Activated T-cell treated with anti-CD3 and anti-CD28 coated beads, Interleukin-2, amount 50 U/mL, for 1 hour (primary cell): ENCODE measurements around the gene SLC25A13.

Experiments
- DNase-seq: peaks from one replicate; pipeline ENCODE4 v3.0.0-alpha.2; 2020

The SLC25A13 gene

DNA sequence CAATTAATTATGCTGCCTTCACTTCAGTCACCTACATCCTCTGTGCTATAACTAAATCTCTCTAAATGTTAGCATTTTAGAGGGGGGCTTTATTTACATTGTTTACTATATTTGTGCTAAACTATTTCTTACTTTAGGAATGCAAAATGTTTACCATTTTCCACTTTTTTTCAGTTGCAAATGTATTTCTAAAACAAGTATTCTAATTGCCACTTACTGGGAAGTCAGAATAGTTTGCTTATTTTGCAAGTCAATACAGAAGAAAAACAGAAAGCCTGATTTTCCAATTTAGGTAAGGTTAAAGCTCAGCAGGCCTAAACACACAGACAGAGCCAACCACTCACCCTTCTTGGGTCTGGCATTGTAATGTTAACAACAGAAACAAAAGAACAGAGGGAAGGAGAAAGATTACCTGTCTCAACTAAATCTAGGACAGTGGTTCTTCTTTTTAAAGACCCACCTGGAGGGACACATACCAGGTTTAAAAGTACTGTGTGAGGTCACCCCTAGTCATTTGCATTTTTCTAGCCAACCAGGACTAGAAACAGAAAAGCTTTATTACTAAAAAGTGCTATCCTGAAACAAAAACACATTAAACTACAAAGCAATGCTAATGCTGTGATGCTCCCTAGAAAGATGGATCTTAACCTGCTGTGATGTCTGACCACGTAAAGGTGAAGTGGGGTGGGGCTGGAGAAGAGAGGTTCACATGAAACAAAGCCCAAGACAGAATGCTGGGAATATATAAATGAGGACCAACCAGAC is 178.2 kb downstream of the SLC25A13 start:
- DNase-seq = no peak

DNA sequence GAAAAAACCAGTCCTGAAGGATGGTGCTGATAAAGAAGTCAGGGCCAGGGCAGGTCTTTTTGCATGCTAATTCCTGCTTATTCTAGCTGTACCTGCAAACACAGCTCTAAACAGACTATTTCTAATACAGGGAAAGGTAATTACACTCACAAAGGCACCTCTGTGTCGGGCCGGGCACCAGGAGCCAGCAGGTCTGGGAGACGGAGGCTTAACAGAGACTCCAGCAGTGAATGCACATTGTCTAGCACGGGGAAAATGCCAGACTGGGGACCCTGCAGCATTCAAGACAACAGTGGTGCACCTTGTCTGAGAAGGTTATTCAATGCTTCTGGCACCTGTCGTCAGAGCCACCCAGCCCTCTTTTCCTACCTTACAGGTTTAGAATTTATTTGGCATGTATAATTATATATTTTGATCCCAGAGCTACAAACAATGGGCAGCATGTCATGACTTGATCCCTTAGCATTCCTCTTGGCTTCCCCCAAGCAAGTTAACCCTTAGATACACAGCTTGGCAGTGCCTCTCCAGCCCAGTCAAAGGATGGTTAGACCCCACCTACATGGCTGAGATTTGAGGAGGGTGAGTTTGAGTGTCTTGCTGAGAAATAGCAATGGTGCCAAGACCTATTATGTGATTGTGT is 185.2 kb downstream of the SLC25A13 start:
- no peak for DNase-seq

DNA sequence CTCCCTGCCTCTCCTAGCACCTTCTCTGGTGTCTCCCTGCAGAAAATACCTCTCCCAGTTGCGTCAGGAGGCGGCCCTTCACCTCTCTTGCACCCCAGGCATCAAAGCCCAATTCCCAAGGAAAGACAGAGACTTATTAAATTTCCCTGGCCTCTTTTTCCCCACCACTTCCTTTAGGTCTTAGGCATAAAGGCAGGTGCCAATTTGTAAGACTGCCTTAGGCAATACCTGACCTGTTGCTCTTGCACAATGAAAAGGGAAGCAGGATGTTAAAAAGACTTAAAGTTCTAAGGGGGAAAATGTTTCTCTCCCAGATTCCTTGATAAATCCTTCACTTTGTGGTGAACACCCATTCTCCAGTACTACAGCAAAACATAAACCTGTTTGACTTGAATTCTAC is 186.7 kb downstream of the SLC25A13 start:
- no peak for DNase-seq

GRCh38 chr7:96131525-96131924 is 190.4 kb downstream of the SLC25A13 start:
- DNase-seq = no peak

DNA sequence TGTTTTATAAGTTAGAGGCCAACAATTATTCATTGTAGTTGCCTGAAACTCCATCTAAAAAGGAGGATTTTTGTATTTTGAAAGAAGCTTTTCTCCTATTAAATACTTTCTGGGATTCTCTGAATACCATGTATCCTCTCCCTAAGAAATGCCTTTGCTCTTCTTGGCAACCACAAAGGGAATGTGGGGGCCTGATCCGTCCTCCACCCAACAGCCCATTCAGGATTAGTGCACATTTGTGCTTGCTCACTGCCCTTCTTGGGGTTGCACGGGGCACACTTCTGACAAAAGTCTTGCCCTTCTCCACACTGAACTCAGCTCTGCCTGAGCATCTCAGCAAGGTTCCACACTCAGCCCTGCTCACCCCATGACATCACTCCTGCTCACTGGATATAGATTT is 194.2 kb downstream of the SLC25A13 start:
- no peak for DNase-seq

DNA sequence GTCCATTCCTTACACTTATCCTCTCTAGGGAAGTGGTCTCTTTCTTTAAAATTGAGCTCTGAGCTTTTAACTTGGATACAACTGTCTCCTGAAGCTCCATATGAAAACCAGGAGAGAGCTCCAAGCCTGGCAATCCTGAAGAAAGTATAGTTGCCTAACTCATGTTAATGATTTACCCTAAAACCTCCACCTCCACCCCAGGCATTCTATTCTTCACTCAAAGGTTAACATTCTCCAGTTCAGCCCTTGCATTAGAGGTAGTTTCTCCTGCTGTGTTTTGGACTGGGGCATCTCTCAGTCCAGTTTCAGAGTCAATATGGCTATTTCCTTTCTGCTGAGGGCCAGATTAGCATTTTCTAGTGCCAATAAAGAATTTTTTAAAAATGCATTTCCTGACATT is 195.5 kb downstream of the SLC25A13 start:
- no peak for DNase-seq

DNA sequence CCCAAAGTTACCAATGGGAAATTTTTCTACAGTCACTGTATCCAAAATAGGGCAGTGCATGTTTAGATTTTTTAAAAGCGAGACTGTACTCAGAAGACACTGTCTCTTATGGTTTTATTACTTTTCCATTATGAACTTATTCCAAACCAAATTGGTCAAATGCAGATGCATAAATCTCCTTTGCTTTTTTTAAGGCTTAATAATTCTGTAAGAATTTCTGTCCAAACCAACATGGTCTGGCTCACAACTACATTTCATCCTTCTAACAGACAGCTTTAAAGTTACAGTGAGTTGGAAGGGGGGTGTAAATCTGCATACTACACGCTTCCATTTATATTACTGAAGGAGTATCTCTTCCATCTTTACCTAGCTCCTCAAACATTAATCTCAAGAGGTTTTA is 199.2 kb downstream of the SLC25A13 start:
- DNase-seq = no peak

DNA sequence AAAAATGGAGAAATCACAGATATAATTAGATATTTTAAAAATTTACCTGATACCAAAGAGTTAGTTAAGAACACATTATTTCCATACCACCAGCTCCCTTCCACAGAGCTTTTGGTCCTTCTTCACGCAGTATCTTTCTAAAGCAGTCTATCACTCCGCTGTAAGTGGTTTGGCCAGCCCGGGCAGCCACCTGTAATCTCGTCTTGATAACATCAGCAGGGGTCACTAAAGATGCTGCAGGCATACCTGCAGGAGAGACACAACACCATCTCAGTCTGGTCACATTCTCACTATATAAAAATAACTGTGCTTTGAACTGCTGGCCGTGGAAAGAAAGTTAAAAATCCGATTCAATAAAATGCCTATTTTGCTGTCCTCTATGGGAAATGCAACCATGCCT is 200.1 kb downstream of the SLC25A13 start:
- DNase-seq = no peak

GRCh38 chr7:96120445-96121225 is 201.3 kb downstream of the SLC25A13 start:
- no peak for DNase-seq

- no peak for DNase-seq
Measured at GRCh38 chr7:96118449-96119001, 203.4 kb downstream of the SLC25A13 start.

- no peak for DNase-seq
Measured at GRCh38 chr7:96116173-96116572, 205.7 kb downstream of the SLC25A13 start.

DNA sequence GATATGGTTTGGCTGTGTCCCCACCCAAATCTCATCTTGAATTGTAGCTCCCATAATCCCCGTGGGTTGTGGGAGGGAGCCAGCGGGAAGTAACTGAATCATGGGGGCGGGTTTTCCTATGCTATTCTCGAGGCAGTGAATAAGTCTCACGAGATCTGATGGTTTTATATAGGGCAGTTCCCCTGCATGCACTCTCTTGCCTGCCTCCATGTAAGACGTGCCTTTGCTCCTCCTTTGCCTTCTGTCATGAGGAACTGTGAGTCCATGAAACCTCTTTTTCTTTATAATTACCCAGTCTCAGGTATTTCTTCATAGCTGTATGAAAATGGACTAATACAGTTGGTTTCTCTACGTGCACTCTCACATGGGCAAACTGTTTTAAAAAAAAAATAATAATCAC is 207.7 kb downstream of the SLC25A13 start:
- no peak for DNase-seq

DNA sequence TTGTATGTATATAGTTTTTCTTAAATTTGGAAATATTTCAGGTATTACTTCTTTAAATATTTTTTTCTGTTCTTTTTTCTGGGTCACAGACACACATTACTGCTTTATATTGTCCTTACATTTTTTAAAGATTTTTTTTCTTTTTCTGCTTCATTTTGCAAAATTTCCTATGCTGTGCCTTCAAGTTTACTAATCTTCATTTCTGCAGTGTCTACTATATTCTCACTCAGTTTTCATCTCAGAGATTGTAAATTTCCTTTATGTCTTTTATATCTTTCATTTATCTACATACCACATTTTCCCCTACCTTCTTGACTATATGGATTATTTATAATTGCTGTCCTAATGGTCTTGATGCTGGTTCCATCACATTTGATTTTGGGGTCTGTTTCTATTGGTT is 210.5 kb downstream of the SLC25A13 start:
- DNase-seq = no peak

- DNase-seq = no peak
Measured at GRCh38 chr7:96104984-96105383, 216.9 kb downstream of the SLC25A13 start.

- DNase-seq = no peak
Measured at GRCh38 chr7:96102096-96102811, 219.6 kb downstream of the SLC25A13 start.

- DNase-seq = no peak
Measured at GRCh38 chr7:96100737-96101136, 221.2 kb downstream of the SLC25A13 start.

GRCh38 chr7:96097835-96098234 is 224.1 kb downstream of the SLC25A13 start:
- DNase-seq = no peak

- no peak for DNase-seq
Measured at GRCh38 chr7:96093435-96093834, 228.5 kb downstream of the SLC25A13 start.

GRCh38 chr7:96090756-96091155 is 231.1 kb downstream of the SLC25A13 start:
- no peak for DNase-seq

DNA sequence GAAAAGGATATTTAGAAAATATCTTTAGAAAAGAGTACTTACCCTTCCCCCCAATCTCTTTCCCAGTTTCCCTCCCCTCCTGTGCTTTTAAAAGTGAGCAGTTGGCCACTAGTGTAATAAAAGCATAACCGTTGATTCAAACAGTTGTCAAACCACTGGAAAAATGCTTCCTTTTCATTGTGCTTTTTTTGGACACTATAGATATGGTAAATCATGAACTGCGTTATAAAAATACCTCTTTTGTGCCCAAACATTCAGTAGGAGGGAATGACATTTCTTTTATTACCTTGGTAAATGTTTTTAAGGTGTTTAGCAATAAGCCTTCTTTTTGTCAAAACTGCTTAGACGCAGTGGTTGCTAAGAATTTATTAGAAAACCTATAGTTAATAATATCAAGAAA is 232.4 kb downstream of the SLC25A13 start:
- DNase-seq = no peak

- DNase-seq = no peak
Measured at GRCh38 chr7:96088579-96088978, 233.3 kb downstream of the SLC25A13 start.

DNA sequence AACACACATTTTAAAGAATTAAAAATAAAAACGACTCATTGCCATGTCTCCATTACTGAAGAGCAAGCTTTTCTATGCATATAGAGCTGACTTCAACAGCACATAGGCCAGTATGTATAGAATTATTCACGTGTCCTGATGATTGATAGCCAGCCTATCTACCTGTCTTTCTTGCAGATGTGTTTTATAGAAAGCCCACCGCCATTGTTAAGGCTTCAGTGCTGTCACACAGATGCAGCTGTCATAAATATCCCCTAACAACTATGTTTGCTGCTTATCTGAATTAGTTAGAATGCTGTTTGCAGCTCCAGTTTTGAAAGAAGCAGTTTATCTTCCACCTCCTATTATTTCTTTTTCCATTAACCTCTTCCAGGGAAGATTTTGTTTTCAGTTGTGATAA is 235.9 kb downstream of the SLC25A13 start:
- no peak for DNase-seq
